ENCODE data around the gene PARVA. TPM values are rescaled to one million over a fixed set of nuclear protein-coding genes. Genes with fewer than 3 reads are reported as not detected.

Gene PARVA
- total RNA-seq, 1 experiment from 2014 or later = 10.4 TPM

DNA sequence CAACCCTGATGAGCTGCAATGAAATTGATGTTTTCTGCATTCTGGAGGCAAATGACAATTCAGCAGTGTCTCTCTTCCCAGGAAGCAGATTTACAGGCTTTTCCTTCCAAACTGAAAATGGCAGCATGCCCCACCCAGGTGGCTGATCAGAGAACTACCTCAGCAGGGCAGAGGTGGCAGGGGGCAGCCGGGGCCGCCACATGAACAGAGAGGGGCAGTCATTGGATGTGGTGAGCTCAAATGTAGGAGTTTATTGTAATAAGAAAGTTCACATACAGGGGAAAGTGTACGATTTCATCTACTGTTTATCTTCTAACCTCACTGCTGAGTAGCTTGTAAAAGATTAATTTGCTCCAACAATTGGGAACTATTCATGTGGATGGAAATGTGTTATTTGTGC lies 15.7 kb upstream of the PARVA start:
- TF ChIP-seq ZNF263 (CRISPR knock-in tag; IDR thresholded peaks at IDR 0.05; ENCODE audit: low read depth) (no peak), ZNF317 (CRISPR knock-in tag; IDR thresholded peaks at IDR 0.05; ENCODE audit: borderline replicate concordance, low read depth) (no peak), TEAD4 (CRISPR knock-in tag; IDR thresholded peaks at IDR 0.05) (no peak), NR2C2 (CRISPR knock-in tag; IDR thresholded peaks at IDR 0.05) (no peak), ZNF396 (CRISPR knock-in tag; IDR thresholded peaks at IDR 0.05; ENCODE audit: borderline replicate concordance) (no peak), KAT7 (CRISPR knock-in tag; IDR thresholded peaks at IDR 0.05; ENCODE audit: borderline replicate concordance) (no peak)
- TF ChIP-seq, protein P1, sequence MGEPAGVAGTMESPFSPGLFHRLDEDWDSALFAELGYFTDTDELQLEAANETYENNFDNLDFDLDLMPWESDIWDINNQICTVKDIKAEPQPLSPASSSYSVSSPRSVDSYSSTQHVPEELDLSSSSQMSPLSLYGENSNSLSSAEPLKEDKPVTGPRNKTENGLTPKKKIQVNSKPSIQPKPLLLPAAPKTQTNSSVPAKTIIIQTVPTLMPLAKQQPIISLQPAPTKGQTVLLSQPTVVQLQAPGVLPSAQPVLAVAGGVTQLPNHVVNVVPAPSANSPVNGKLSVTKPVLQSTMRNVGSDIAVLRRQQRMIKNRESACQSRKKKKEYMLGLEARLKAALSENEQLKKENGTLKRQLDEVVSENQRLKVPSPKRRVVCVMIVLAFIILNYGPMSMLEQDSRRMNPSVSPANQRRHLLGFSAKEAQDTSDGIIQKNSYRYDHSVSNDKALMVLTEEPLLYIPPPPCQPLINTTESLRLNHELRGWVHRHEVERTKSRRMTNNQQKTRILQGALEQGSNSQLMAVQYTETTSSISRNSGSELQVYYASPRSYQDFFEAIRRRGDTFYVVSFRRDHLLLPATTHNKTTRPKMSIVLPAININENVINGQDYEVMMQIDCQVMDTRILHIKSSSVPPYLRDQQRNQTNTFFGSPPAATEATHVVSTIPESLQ (CRISPR knock-in tag; IDR thresholded peaks at IDR 0.05) = no peak
- ATAC-seq (no peak), DNase-seq (ENCODE audit: low spot score) (no peak)
- Mint-ChIP-seq H3K4me3 (no peak overlapping the region), H3K27ac (no peak overlapping the region), H3K27me3 (ENCODE audit: low read depth) (no peaks in the 10 kb centered on the region), H3K9me3 (peaks cover 2% of the 10 kb centered on the region), H3K4me1 (peaks cover 23% of the 10 kb centered on the region), H3K36me3 (peaks cover 3% of the 10 kb centered on the region; the same call in 1 of the 2 replicates)
- POLR2A ChIA-PET = no interaction called here
- CTCF ChIA-PET = interaction anchor here (1.0 to 2.0 kb wide), 2 partner anchors 31 to 73 kb away, joined by 3 to 13 read pairs; no protein-coding TSS in a partner anchor

DNA sequence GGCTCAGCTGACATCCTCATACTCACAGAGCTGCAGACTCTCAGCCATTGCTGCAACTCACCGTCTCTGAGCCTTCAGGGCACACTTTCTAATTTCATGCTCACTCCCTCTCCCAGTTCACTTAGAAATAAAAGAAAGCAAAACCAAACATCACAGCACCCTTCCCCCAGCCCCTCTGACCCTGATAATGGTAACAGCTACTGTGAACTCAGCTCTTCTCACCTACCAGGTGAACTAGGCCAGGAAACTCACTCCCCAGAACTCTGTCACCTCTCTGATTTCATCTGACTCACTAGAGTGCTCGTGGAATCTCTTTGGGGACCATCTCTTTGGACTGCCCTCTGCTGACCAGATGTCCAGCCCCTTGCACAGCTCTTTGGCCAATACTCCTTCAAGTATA lies 14.5 kb upstream of the PARVA start:
- H3K4me3 Mint-ChIP-seq = no peak overlapping the region
- DNase-seq (ENCODE audit: low spot score) = no peak
- TF ChIP-seq SMAD4 (CRISPR knock-in tag; IDR thresholded peaks at IDR 0.05) (no peak), NFYB (CRISPR knock-in tag; conservative IDR thresholded peaks at IDR 0.05; ENCODE audit: low read depth) (no peak), GRHL2 (CRISPR knock-in tag; IDR thresholded peaks at IDR 0.05; ENCODE audit: insufficient replicate concordance, severe bottlenecking) (no peak), ZNF263 (CRISPR knock-in tag; IDR thresholded peaks at IDR 0.05; ENCODE audit: low read depth) (no peak), ZNF121 (CRISPR knock-in tag; IDR thresholded peaks at IDR 0.05) (no peak)
- TF ChIP-seq, protein P2, sequence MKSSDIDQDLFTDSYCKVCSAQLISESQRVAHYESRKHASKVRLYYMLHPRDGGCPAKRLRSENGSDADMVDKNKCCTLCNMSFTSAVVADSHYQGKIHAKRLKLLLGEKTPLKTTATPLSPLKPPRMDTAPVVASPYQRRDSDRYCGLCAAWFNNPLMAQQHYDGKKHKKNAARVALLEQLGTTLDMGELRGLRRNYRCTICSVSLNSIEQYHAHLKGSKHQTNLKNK (CRISPR knock-in tag; IDR thresholded peaks at IDR 0.05) = no peak
- TF ChIP-seq, protein P3, sequence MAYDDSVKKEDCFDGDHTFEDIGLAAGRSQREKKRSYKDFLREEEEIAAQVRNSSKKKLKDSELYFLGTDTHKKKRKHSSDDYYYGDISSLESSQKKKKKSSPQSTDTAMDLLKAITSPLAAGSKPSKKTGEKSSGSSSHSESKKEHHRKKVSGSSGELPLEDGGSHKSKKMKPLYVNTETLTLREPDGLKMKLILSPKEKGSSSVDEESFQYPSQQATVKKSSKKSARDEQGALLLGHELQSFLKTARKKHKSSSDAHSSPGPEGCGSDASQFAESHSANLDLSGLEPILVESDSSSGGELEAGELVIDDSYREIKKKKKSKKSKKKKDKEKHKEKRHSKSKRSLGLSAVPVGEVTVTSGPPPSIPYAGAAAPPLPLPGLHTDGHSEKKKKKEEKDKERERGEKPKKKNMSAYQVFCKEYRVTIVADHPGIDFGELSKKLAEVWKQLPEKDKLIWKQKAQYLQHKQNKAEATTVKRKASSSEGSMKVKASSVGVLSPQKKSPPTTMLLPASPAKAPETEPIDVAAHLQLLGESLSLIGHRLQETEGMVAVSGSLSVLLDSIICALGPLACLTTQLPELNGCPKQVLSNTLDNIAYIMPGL (CRISPR knock-in tag; IDR thresholded peaks at IDR 0.05) = no peak
- TF ChIP-seq, protein P4, sequence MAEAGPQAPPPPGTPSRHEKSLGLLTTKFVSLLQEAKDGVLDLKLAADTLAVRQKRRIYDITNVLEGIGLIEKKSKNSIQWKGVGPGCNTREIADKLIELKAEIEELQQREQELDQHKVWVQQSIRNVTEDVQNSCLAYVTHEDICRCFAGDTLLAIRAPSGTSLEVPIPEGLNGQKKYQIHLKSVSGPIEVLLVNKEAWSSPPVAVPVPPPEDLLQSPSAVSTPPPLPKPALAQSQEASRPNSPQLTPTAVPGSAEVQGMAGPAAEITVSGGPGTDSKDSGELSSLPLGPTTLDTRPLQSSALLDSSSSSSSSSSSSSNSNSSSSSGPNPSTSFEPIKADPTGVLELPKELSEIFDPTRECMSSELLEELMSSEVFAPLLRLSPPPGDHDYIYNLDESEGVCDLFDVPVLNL (CRISPR knock-in tag; IDR thresholded peaks at IDR 0.05; ENCODE audit: borderline replicate concordance, low read depth) = no peak
- H3K4me1 Mint-ChIP-seq = peaks cover 31% of the 10 kb centered on the region
- CTCF ChIA-PET = interaction anchor here (0.9 to 2.0 kb wide), 3 partner anchors 32 to 75 kb away, joined by 3 to 13 read pairs (median 3); no protein-coding TSS in a partner anchor
- H3K27ac Mint-ChIP-seq = no peak overlapping the region
- ATAC-seq = no peak
- H3K36me3 Mint-ChIP-seq = peaks cover 8% of the 10 kb centered on the region; the same call in 1 of the 2 replicates
- peaks cover 9% of the 10 kb centered on the region for H3K9me3 Mint-ChIP-seq
- H3K27me3 Mint-ChIP-seq (ENCODE audit: low read depth) = peaks cover under 1% of the 10 kb centered on the region; the same call in 1 of the 2 replicates
- POLR2A ChIA-PET = interaction anchor here (0.7 kb wide), 1 partner anchor 14 kb away, joined by 3 read pairs; the partner anchor contains the start of gene PARVA

DNA sequence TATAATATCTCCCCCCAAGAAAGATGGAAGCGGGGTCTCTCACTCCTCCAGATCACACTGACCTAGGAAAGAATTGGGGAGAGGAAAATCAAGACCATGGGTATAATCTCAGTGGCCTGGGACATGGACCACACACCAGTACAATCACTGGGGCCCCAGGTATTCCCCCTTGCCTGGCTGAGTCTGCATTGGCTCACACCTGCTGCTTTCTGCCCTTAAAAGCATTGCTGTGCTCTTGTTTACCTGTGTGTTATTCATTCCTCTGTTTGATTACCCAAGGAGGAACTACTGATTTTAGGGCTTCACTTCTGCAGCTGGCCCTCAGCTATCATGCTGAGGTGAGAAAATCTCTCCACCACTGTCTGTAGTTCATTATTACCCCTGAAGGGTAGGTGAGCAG lies 14.0 kb upstream of the PARVA start:
- no peak overlapping the region for H3K4me3 Mint-ChIP-seq
- POLR2A ChIA-PET = no interaction called here
- H3K4me1 Mint-ChIP-seq = peaks cover 31% of the 10 kb centered on the region
- TF ChIP-seq, protein P4 (CRISPR knock-in tag; IDR thresholded peaks at IDR 0.05; ENCODE audit: borderline replicate concordance, low read depth) = no peak
- TF ChIP-seq EMX1 (CRISPR knock-in tag; IDR thresholded peaks at IDR 0.05) (no peak), NR1H2 (CRISPR knock-in tag; IDR thresholded peaks at IDR 0.05) (no peak), TP53 (CRISPR knock-in tag; IDR thresholded peaks at IDR 0.05) (no peak), GTF2I (CRISPR knock-in tag; conservative IDR thresholded peaks at IDR 0.05) (no peak), RORB (CRISPR knock-in tag; IDR thresholded peaks at IDR 0.05) (no peak), ZNF416 (CRISPR knock-in tag; IDR thresholded peaks at IDR 0.05) (no peak), TCF7 (CRISPR knock-in tag; IDR thresholded peaks at IDR 0.05; ENCODE audit: low read depth) (no peak), ZNF232 (CRISPR knock-in tag; IDR thresholded peaks at IDR 0.05) (no peak), ZNF121 (CRISPR knock-in tag; IDR thresholded peaks at IDR 0.05) (no peak), ETV6 (CRISPR knock-in tag; IDR thresholded peaks at IDR 0.05) (no peak)
- TF ChIP-seq, protein P5, sequence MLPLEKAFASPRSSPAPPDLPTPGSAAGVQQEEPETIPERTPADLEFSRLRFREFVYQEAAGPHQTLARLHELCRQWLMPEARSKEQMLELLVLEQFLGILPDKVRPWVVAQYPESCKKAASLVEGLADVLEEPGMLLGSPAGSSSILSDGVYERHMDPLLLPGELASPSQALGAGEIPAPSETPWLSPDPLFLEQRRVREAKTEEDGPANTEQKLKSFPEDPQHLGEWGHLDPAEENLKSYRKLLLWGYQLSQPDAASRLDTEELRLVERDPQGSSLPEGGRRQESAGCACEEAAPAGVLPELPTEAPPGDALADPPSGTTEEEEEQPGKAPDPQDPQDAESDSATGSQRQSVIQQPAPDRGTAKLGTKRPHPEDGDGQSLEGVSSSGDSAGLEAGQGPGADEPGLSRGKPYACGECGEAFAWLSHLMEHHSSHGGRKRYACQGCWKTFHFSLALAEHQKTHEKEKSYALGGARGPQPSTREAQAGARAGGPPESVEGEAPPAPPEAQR (CRISPR knock-in tag; IDR thresholded peaks at IDR 0.05) = no peak

More for the DNA sequence above, 14.0 kb upstream of the PARVA start:
- CTCF ChIA-PET = interaction anchor here (0.9 to 2.0 kb wide), 3 partner anchors 33 to 75 kb away, joined by 3 to 13 read pairs (median 3); no protein-coding TSS in a partner anchor
- Mint-ChIP-seq H3K36me3 (peaks cover 8% of the 10 kb centered on the region; the same call in 1 of the 2 replicates), H3K27me3 (ENCODE audit: low read depth) (peaks cover 3% of the 10 kb centered on the region; the same call in 1 of the 2 replicates), H3K27ac (no peak overlapping the region), H3K9me3 (peaks cover 9% of the 10 kb centered on the region)
- no peak for DNase-seq (ENCODE audit: low spot score)
- ATAC-seq = no peak

Measured in WTC11 (cell line).